ENCODE results near the gene DENND1A. TPM values are rescaled to one million over a fixed set of nuclear protein-coding genes. Genes with fewer than 3 reads are reported as not detected.
A peak's percentile ranks its signal among the peaks of the same experiment; 100 is the strongest.

DENND1A gene
- polyA plus RNA-seq, 3 donors from 2014 or later = 2.6 to 7.5 (median 3.4) TPM

- Mint-ChIP-seq H3K27ac (no peak overlapping the region), H3K27me3 (ENCODE audit: low read depth in 3 of 3) (peaks cover 0 to 2% (median 0%) of the 10 kb centered on the region in 3 donors), H3K36me3 (peaks cover 47 to 58% (median 48%) of the 10 kb centered on the region in 3 donors), H3K9me3 (peaks cover 6 to 25% (median 16%) of the 10 kb centered on the region in 6 donors), H3K4me3 (no peak overlapping the region), H3K4me1 (no peaks in the 10 kb centered on the region)
- DNase-seq = no peak
These were observed 267.7 kb downstream of the DENND1A start for GRCh38 chr9:123662057-123662776.

GRCh38 chr9:123660691-123661466 lies 269.0 kb downstream of the DENND1A start:
- Mint-ChIP-seq H3K4me1 (no peaks in the 10 kb centered on the region), H3K9me3 (peaks cover 6 to 25% (median 16%) of the 10 kb centered on the region in 6 donors), H3K36me3 (peaks cover 38 to 48% (median 38%) of the 10 kb centered on the region in 3 donors), H3K4me3 (no peak overlapping the region), H3K27ac (no peak overlapping the region), H3K27me3 (ENCODE audit: low read depth in 3 of 3) (peaks cover 0 to 2% (median 0%) of the 10 kb centered on the region in 3 donors)
- no peak for DNase-seq

GRCh38 chr9:123659358-123659757 lies 270.6 kb downstream of the DENND1A start:
- H3K9me3 Mint-ChIP-seq = peaks cover 6 to 20% (median 10%) of the 10 kb centered on the region in 6 donors
- peaks cover 0 to 2% (median 2%) of the 10 kb centered on the region in 3 donors for H3K27me3 Mint-ChIP-seq (ENCODE audit: low read depth in 3 of 3)
- no peak overlapping the region for H3K27ac Mint-ChIP-seq
- H3K4me1 Mint-ChIP-seq = no peaks in the 10 kb centered on the region
- no peak for DNase-seq
- peaks cover 27 to 40% (median 37%) of the 10 kb centered on the region in 3 donors for H3K36me3 Mint-ChIP-seq
- H3K4me3 Mint-ChIP-seq = no peak overlapping the region

GRCh38 chr9:123658792-123659191 lies 271.1 kb downstream of the DENND1A start:
- H3K27ac Mint-ChIP-seq = no peak overlapping the region
- no peak overlapping the region for H3K4me3 Mint-ChIP-seq

GRCh38 chr9:123657941-123658340 lies 272.0 kb downstream of the DENND1A start:
- Mint-ChIP-seq H3K36me3 (peaks cover 27 to 47% (median 37%) of the 10 kb centered on the region in 3 donors), H3K27ac (no peak overlapping the region), H3K27me3 (ENCODE audit: low read depth in 3 of 3) (peaks cover 0 to 2% (median 2%) of the 10 kb centered on the region in 3 donors), H3K4me1 (no peaks in the 10 kb centered on the region), H3K4me3 (no peak overlapping the region), H3K9me3 (peaks cover 5 to 15% (median 6%) of the 10 kb centered on the region in 6 donors)
- no peak for DNase-seq

More at GRCh38 chr9:123658792-123659191, 271.1 kb downstream of the DENND1A start:
- peaks cover 0 to 2% (median 2%) of the 10 kb centered on the region in 3 donors for H3K27me3 Mint-ChIP-seq (ENCODE audit: low read depth in 3 of 3)
- peaks cover 6 to 16% (median 9%) of the 10 kb centered on the region in 6 donors for H3K9me3 Mint-ChIP-seq
- H3K36me3 Mint-ChIP-seq = peaks cover 26 to 42% (median 42%) of the 10 kb centered on the region in 3 donors
- DNase-seq = no peak
- no peaks in the 10 kb centered on the region for H3K4me1 Mint-ChIP-seq

- no peak overlapping the region for H3K4me3 Mint-ChIP-seq
- H3K9me3 Mint-ChIP-seq = peaks cover 2 to 9% (median 6%) of the 10 kb centered on the region in 6 donors
- no peak for DNase-seq
- H3K27me3 Mint-ChIP-seq (ENCODE audit: low read depth in 3 of 3) = peaks cover 0 to 2% (median 0%) of the 10 kb centered on the region in 3 donors
- H3K27ac Mint-ChIP-seq = no peak overlapping the region
- peaks cover 18 to 44% (median 29%) of the 10 kb centered on the region in 3 donors for H3K36me3 Mint-ChIP-seq
- H3K4me1 Mint-ChIP-seq = no peaks in the 10 kb centered on the region
These were observed 272.8 kb downstream of the DENND1A start for GRCh38 chr9:123657099-123657498.

GRCh38 chr9:123656565-123656964 lies 273.4 kb downstream of the DENND1A start:
- H3K4me3 Mint-ChIP-seq = no peak overlapping the region
- peaks cover 0 to 4% (median 2%) of the 10 kb centered on the region in 6 donors for H3K9me3 Mint-ChIP-seq
- no peak overlapping the region for H3K27ac Mint-ChIP-seq
- DNase-seq = no peak
- peaks cover 13 to 44% (median 28%) of the 10 kb centered on the region in 3 donors for H3K36me3 Mint-ChIP-seq
- peaks cover 0 to 2% (median 0%) of the 10 kb centered on the region in 3 donors for H3K27me3 Mint-ChIP-seq (ENCODE audit: low read depth in 3 of 3)
- no peaks in the 10 kb centered on the region for H3K4me1 Mint-ChIP-seq

GRCh38 chr9:123655681-123656423 lies 274.1 kb downstream of the DENND1A start:
- peaks cover 0 to 2% (median 0%) of the 10 kb centered on the region in 3 donors for H3K27me3 Mint-ChIP-seq (ENCODE audit: low read depth in 3 of 3)
- no peak for DNase-seq
- H3K9me3 Mint-ChIP-seq = no peaks in the 10 kb centered on the region
- no peak overlapping the region for H3K27ac Mint-ChIP-seq
- H3K4me1 Mint-ChIP-seq = no peaks in the 10 kb centered on the region
- H3K4me3 Mint-ChIP-seq = no peak overlapping the region
- H3K36me3 Mint-ChIP-seq = peaks cover 12 to 41% (median 27%) of the 10 kb centered on the region in 3 donors

GRCh38 chr9:123654994-123655637 lies 274.8 kb downstream of the DENND1A start:
- peaks cover 0 to 2% (median 0%) of the 10 kb centered on the region in 3 donors for H3K27me3 Mint-ChIP-seq (ENCODE audit: low read depth in 3 of 3)
- H3K4me1 Mint-ChIP-seq = no peaks in the 10 kb centered on the region
- H3K4me3 Mint-ChIP-seq = no peak overlapping the region
- H3K9me3 Mint-ChIP-seq = no peaks in the 10 kb centered on the region
- no peak overlapping the region for H3K27ac Mint-ChIP-seq
- peaks cover 12 to 39% (median 21%) of the 10 kb centered on the region in 3 donors for H3K36me3 Mint-ChIP-seq
- DNase-seq = no peak

- H3K27ac Mint-ChIP-seq = no peak overlapping the region
- peaks cover 0 to 2% (median 0%) of the 10 kb centered on the region in 3 donors for H3K27me3 Mint-ChIP-seq (ENCODE audit: low read depth in 3 of 3)
- no peak for DNase-seq
- no peak overlapping the region for H3K4me3 Mint-ChIP-seq
- H3K9me3 Mint-ChIP-seq = no peaks in the 10 kb centered on the region
- H3K36me3 Mint-ChIP-seq = peaks cover 12 to 37% (median 19%) of the 10 kb centered on the region in 3 donors
- H3K4me1 Mint-ChIP-seq = no peaks in the 10 kb centered on the region
These were observed 275.5 kb downstream of the DENND1A start for GRCh38 chr9:123654218-123654993.

- Mint-ChIP-seq H3K27ac (no peak overlapping the region), H3K36me3 (peaks cover 9 to 39% (median 25%) of the 10 kb centered on the region in 3 donors)
These were observed 277.5 kb downstream of the DENND1A start for GRCh38 chr9:123652416-123652815.

GRCh38 chr9:123651871-123652270 lies 278.1 kb downstream of the DENND1A start:
- Mint-ChIP-seq H3K27ac (peak overlapping the region in 1 of 6 donors; percentile 10), H3K4me1 (no peaks in the 10 kb centered on the region), H3K9me3 (no peaks in the 10 kb centered on the region), H3K4me3 (no peak overlapping the region), H3K27me3 (ENCODE audit: low read depth in 3 of 3) (peaks cover 0 to 2% (median 0%) of the 10 kb centered on the region in 3 donors), H3K36me3 (peaks cover 9 to 41% (median 25%) of the 10 kb centered on the region in 3 donors)
- no peak for DNase-seq

More at GRCh38 chr9:123652416-123652815, 277.5 kb downstream of the DENND1A start:
- Mint-ChIP-seq H3K4me3 (no peak overlapping the region), H3K4me1 (no peaks in the 10 kb centered on the region), H3K27me3 (ENCODE audit: low read depth in 3 of 3) (peaks cover 0 to 2% (median 0%) of the 10 kb centered on the region in 3 donors), H3K9me3 (no peaks in the 10 kb centered on the region)
- DNase-seq = no peak

Data from immature natural killer cell (primary cell).